SHP77 (cell line): Measurements from ENCODE around the gene TUBGCP6.
A peak's percentile ranks its signal among the peaks of the same experiment; 100 is the strongest.

Source experiments
- DNase-seq, 2 experiments: peaks; one replicate each; lab custom pipeline; 2025; lab: John Stamatoyannopoulos, UW

The TUBGCP6 gene

GRCh38 chr22:50244420-50245213, at the start of gene TUBGCP6:
TUBGCP6 (minus strand) TSS chr22:50245023; CDS start chr22:50244459, 564 bp downstream.
- peak; percentile 95 to 97 for DNase-seq

DNA sequence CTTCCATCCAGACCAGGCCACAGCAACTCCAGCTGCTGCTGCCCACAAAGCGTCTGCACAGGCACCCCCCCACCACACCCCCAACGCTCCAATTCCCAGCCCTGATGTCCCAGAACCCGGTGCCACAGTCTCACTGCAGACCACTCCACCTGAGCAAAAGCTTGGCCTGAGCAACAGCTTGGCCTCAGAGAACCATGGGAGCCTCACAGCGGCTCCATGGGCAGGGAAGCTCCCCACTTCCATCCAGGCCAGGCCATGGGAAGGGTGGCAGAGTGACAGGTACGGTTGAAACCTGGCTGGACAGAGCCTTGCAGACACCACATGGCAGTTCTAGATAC, 49.5 kb upstream of the TUBGCP6 start:
- no peak for DNase-seq

DNA sequence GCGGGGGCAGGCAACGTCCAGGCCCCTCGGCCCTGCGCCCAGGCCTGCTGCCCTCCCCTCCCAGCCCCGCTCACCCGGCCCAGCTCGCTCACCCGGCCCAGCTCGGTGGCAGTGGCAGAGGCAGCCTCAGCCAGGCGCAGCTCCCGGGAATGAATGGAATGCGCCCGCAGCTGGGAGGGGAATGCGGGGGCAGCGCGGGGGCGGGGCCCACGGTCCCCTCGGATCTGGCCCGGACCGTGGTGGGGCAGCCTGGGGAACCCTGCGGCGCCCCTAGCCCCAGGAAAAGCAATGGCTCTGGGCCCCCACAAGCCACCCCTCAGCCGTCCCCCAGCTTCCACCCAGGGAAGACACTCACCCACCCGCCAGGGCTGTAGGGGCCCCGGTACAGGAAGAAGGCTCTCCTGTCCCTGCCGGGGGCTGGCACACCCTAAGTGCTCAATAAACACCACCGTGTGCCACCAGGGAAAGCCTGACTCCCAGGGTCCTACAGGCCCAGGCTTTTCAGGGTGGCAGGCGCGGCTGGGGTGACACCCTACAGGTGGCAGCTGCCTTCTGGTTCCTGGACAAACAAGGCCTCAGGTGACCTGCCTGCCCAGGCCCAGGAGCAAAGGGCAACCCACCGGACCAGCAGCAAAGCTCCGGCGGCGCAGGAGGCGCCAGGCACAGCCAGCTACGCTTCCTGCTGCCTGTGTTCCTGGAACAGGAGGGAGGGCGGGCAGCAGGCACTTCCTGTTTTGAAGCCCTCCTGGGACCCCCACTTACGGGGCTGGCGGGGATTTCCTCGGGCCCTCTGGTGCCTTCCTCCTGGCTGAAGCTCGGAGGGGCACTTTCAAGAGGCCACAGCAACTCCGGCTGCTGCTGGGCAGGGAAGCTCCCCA, 48.9 kb upstream of the TUBGCP6 start:
- no peak for DNase-seq

GRCh38 chr22:50292643-50293440, 48.0 kb upstream of the TUBGCP6 start:
- DNase-seq = no peak

- DNase-seq = peak; percentile 32 to 70
These were observed 45.3 kb upstream of the TUBGCP6 start for GRCh38 chr22:50289942-50290630.

DNA sequence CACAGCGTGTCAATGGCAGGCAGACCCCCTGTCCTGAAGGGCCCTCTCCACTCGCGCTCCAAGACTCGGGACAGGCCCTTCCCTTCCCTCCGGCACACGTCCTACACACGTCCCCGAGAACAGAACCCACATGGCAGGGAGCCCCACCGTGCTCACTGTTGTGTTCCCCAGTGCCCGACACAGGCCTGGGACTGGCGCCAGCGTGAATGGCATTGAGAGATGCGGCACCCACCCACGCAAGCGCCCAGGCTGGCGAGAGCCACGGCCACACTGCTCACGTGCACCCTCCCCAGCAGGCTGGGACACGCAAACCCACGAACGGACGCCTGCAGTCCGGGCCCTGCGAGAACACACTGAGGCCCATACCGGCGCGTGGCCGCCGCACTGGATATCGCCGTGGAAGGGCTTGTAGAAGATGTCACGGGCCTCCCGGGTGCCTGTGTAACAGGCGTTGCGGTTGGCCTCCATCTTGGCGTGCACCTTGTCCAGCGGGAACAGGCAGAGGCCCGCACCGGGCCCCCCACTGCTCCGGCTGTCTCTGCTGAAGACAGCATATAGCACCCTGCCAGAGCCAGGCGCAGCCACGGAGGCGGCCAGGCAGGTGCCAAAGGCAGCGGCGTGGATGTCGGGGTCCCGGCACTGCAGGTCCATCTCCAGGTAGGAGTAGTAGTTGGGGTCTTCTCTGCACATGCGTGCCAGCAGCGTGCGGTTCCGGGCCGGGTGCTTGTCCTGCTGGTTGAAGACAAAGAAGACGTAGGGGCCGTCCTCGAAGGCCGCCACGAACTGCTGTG, 44.5 kb upstream of the TUBGCP6 start:
- no peak for DNase-seq

- DNase-seq = no peak
These were observed 42.9 kb upstream of the TUBGCP6 start for GRCh38 chr22:50287731-50288130.

- DNase-seq = no peak
These were observed 42.0 kb upstream of the TUBGCP6 start for GRCh38 chr22:50286701-50287318.

- no peak for DNase-seq
These were observed 41.5 kb upstream of the TUBGCP6 start for GRCh38 chr22:50286275-50286674.

DNA sequence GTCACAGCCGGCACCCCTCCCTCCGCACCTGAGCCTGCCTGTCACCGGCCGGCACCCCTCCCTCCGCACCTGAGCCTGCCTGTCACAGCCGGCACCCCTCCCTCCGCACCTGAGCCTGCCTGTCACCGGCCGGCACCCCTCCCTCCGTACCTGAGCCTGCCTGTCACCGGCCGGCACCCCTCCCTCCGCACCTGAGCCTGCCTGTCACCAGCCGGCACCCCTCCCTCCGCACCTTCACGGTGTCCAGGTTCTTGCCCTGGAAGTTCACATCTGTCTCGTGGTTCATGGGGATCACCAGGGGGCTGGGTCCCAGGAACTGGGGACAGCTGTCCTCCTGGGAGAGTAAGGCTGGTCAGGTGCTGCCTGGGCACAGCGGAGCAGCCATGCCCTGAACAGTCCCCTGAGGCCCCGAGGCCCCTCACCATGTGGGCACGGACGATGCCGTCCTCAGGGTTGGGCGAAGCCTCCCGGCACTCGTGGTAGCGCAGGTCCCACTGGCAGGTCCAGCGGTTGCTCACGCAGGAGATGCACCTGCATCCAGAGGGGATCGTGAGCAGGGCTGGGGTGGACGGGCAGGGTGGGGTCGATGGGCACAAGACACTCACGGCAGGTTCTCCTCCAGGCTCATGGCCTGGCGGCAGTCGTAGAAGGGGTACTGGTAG, 40.9 kb upstream of the TUBGCP6 start:
- no peak for DNase-seq

GRCh38 chr22:50284479-50284878, 39.7 kb upstream of the TUBGCP6 start:
- no peak for DNase-seq

- DNase-seq = no peak
These were observed 39.0 kb upstream of the TUBGCP6 start for GRCh38 chr22:50283821-50284220.

- no peak for DNase-seq
These were observed 37.7 kb upstream of the TUBGCP6 start for GRCh38 chr22:50282361-50283155.

DNA sequence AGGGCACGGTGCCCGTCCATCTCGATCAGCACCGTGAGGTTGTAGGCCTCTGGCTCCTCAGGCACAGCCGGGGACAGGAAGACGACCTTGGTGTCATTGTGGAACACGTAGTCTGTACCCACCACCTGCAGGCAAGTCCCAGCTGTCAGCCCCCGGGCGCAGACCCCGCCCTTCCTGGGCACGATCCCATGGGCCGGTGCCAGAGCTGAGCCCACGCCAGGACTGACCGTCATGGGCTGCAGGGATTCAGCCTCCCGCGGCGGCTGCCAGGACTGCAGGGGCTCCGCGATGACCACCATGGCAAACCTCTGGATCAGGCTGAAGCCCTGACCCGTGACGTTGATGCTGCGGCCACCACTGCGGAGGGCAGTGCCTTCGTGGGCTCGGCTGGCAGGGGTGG, 37.1 kb upstream of the TUBGCP6 start:
- DNase-seq = no peak

DNA sequence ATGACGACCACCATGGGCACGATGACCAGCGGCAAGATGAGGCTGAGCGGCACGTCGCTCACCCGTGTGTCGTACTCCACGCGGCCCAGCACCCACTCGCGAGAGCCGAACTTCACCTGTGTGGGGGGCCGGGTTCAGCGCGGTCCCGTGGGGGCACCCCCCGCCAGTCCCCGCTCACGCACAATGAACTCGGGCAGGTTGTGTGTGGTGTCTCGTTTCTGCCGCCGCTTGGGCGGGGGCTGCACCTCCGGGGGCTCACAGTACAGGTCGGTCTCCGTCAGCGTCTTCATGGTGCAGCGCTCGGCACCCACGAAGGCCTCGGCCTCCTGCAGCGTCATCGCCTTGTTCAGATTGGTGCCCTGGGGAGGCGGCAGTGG, 36.5 kb upstream of the TUBGCP6 start:
- no peak for DNase-seq

GRCh38 chr22:50280708-50281383, 36.0 kb upstream of the TUBGCP6 start:
- no peak for DNase-seq

DNA sequence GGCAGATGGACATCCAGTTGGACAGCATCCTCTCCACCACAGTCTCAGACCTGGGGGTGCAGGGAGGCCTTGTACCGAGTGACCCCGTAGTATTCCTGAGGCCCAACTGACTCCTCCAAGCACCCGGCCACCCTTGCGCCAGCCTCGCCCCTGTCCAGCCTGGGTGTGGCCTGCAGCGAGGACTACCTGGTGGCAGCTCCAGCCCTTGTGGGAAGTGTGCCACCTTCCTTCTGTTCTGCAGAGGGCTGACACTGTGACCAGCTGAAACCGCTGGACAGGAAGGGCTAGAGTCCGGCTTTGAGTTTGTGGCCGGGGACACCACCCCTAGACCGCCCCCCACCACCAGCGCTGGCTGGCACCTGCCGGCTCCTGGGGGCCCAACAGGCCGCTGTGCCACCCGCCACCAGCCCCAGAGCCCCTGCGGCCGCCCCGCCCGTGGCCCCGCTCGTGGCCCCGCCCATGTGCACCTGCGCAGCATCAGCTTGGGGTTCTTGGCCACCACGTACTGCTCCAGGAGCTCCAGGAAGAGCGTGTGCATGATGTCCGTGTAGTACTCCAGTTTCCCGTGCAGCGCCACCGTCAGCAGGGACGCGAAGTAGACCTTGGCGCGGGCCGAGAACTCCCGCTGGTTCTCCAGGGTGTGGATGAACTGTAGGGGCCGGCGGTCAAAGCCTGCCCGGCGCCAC, 35.3 kb upstream of the TUBGCP6 start:
- no peak for DNase-seq
